Neural cell (in vitro differentiated cells): ENCODE data around the gene SLC25A26. TPM values are rescaled to one million over a fixed set of nuclear protein-coding genes. Genes with fewer than 3 reads are reported as not detected.

Source experiments
- H2AFZ ChIP-seq: fragments of 200-600, 300-800 bp; sonication (generic), shearing (Covaris generic); 2 replicates; pipeline ENCODE4 v1.6.0; 2014; ENCODE audit warnings: low read depth, mild to moderate bottlenecking, antibody characterized with exemption, low read length, moderate library complexity
- H3F3A ChIP-seq: fragments of 200-600 bp; shearing (Covaris generic); 2 replicates; pipeline ENCODE4 v1.6.1; 2016; ENCODE audit warnings: mild to moderate bottlenecking, moderate library complexity, mixed read lengths, antibody characterized with exemption, low read length; ENCODE audit not compliant: insufficient read depth, poor library complexity, severe bottlenecking
- H3K27ac ChIP-seq: fragments of 200-600, 300-800 bp; sonication (generic), shearing (Covaris generic); 2 replicates; pipeline ENCODE4 v1.5.1; 2014; ENCODE audit warnings: mild to moderate bottlenecking, low read length, moderate library complexity
- H3K27me3 ChIP-seq: fragments of 300-800, 200-600 bp; sonication (generic), shearing (Covaris generic); 2 replicates; pipeline ENCODE4 v1.6.0; 2014; ENCODE audit warnings: mild to moderate bottlenecking, low read depth, low read length, moderate library complexity; ENCODE audit not compliant: insufficient read depth
- H3K36me3 ChIP-seq: fragments of 300-800, 200-600 bp; sonication (generic), shearing (Covaris generic); 2 replicates; pipeline ENCODE4 v1.5.1; 2014; ENCODE audit warnings: mild to moderate bottlenecking, antibody characterized with exemption, low read length, moderate library complexity; ENCODE audit not compliant: insufficient read depth
- H3K4me2 ChIP-seq: fragments of 300-800, 200-600 bp; sonication (generic), shearing (Covaris generic); 2 replicates; pipeline ENCODE4 v1.6.0; 2014; ENCODE audit warnings: mild to moderate bottlenecking, low read length
- H3K4me3 ChIP-seq: fragments of 300-800, 200-600 bp; sonication (generic), shearing (Covaris generic); 2 replicates; pipeline ENCODE4 v1.5.1; 2014; ENCODE audit warnings: mild to moderate bottlenecking, low read length, moderate library complexity
- H3K79me2 ChIP-seq: fragments of 200-600 bp; shearing (Covaris generic); replicated peaks from 2 replicates; pipeline ENCODE4 v1.6.0; 2014; ENCODE audit warnings: mild to moderate bottlenecking, low read length, moderate library complexity; ENCODE audit not compliant: insufficient read depth
- H3K9ac ChIP-seq: fragments of 300-800, 200-600 bp; sonication (generic), shearing (Covaris generic); 2 replicates; pipeline ENCODE4 v1.6.1; 2016; ENCODE audit warnings: mild to moderate bottlenecking, low read length, mixed read lengths
- H3K9me2 ChIP-seq: fragments of 200-600 bp; shearing (Covaris generic); 2 replicates; pipeline ENCODE4 v1.6.1; 2016; ENCODE audit warnings: mild to moderate bottlenecking, low read length, mixed read lengths; ENCODE audit not compliant: insufficient read depth
- H3K9me3 ChIP-seq: fragments of 200-600, 300-800 bp; sonication (generic), shearing (Covaris generic); 2 replicates; pipeline ENCODE4 v1.6.1; 2016; ENCODE audit warnings: mild to moderate bottlenecking, mixed run types, low read length, moderate library complexity, mixed read lengths
- H4K20me1 ChIP-seq: fragments of 200-600 bp; shearing (Covaris generic); 2 replicates; pipeline ENCODE4 v1.6.1; 2016; ENCODE audit warnings: mild to moderate bottlenecking, mixed run types; ENCODE audit not compliant: insufficient read depth
- CTCF ChIP-seq: fragments of 450-650 bp; IDR thresholded peaks from 2 replicates; pipeline ENCODE4 v1.5.1; 2014; ENCODE audit warnings: antibody characterized with exemption, mild to moderate bottlenecking, moderate library complexity; ENCODE audit not compliant: poor library complexity, severe bottlenecking
- EP300 ChIP-seq: fragments of 450-650 bp; conservative IDR thresholded peaks from 2 replicates; pipeline ENCODE4 v1.6.1; 2014; ENCODE audit warnings: antibody characterized with exemption, mild to moderate bottlenecking, moderate library complexity; ENCODE audit not compliant: poor library complexity, severe bottlenecking
- EZH2 ChIP-seq: fragments of 200-600, 300-800 bp; shearing (Covaris generic), sonication (generic); IDR thresholded peaks from 2 replicates; pipeline ENCODE4 v1.6.1; 2014; ENCODE audit warnings: antibody characterized with exemption, low read length, borderline replicate concordance, mild to moderate bottlenecking; ENCODE audit not compliant: insufficient read depth, poor library complexity, severe bottlenecking
- MXI1 ChIP-seq: fragments of 450-650 bp; conservative IDR thresholded peaks from 2 replicates; pipeline ENCODE4 v1.6.1; 2014; ENCODE audit warnings: antibody characterized with exemption, mild to moderate bottlenecking; ENCODE audit not compliant: poor library complexity, severe bottlenecking
- POLR2AphosphoS5 ChIP-seq: IDR thresholded peaks from 2 replicates; pipeline ENCODE4 v1.6.1; 2012
- RAD21 ChIP-seq: fragments of 450-650 bp; conservative IDR thresholded peaks from 2 replicates; pipeline ENCODE4 v1.6.1; 2014; ENCODE audit warnings: antibody characterized with exemption, mild to moderate bottlenecking, moderate library complexity
- SMC3 ChIP-seq: fragments of 450-650 bp; conservative IDR thresholded peaks from 2 replicates; pipeline ENCODE4 v1.6.1; 2014; ENCODE audit warnings: antibody characterized with exemption, mild to moderate bottlenecking, moderate library complexity; ENCODE audit not compliant: poor library complexity
- TAF1 ChIP-seq: IDR thresholded peaks from 2 replicates; pipeline ENCODE4 v1.6.1; 2012; ENCODE audit warnings: low read depth
- polyA plus RNA-seq: library from polyadenylated mRNA; depleted of rRNA; stranded (reverse); fragments of >200 nt; gene quantifications from 2 replicates; pipeline ENCODE4 v1.2.3, GENCODE V29; 2014
- TF ChIP-seq, protein P1 (sequence below): IDR thresholded peaks from 2 replicates; pipeline ENCODE4 v1.6.1; 2012; ENCODE audit warnings: borderline replicate concordance

Gene SLC25A26
- polyA plus RNA-seq, 1 donor from 2014 or later, result 21.0 TPM

GRCh38 chr3:66242788-66243464, 22.1 kb downstream of the SLC25A26 start:
- no peak overlapping the region for H3K4me3 ChIP-seq
- no peaks in the 10 kb centered on the region for H3K27me3 ChIP-seq
- H4K20me1 ChIP-seq, result no peaks in the 10 kb centered on the region
- TF ChIP-seq, protein P1, sequence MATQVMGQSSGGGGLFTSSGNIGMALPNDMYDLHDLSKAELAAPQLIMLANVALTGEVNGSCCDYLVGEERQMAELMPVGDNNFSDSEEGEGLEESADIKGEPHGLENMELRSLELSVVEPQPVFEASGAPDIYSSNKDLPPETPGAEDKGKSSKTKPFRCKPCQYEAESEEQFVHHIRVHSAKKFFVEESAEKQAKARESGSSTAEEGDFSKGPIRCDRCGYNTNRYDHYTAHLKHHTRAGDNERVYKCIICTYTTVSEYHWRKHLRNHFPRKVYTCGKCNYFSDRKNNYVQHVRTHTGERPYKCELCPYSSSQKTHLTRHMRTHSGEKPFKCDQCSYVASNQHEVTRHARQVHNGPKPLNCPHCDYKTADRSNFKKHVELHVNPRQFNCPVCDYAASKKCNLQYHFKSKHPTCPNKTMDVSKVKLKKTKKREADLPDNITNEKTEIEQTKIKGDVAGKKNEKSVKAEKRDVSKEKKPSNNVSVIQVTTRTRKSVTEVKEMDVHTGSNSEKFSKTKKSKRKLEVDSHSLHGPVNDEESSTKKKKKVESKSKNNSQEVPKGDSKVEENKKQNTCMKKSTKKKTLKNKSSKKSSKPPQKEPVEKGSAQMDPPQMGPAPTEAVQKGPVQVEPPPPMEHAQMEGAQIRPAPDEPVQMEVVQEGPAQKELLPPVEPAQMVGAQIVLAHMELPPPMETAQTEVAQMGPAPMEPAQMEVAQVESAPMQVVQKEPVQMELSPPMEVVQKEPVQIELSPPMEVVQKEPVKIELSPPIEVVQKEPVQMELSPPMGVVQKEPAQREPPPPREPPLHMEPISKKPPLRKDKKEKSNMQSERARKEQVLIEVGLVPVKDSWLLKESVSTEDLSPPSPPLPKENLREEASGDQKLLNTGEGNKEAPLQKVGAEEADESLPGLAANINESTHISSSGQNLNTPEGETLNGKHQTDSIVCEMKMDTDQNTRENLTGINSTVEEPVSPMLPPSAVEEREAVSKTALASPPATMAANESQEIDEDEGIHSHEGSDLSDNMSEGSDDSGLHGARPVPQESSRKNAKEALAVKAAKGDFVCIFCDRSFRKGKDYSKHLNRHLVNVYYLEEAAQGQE, result no peak
- no peak for TF ChIP-seq CTCF
- no peak for TF ChIP-seq POLR2AphosphoS5
- TF ChIP-seq EZH2, result no peak
- TF ChIP-seq MXI1, result no peak
- TF ChIP-seq TAF1, result no peak
- no peak for TF ChIP-seq RAD21
- no peak for TF ChIP-seq EP300
- no peak for TF ChIP-seq SMC3
- H3K36me3 ChIP-seq, result peaks cover 4% of the 10 kb centered on the region
- no peak overlapping the region for H3K27ac ChIP-seq
- H3K79me2 ChIP-seq, result no peaks in the 10 kb centered on the region
- no peaks in the 10 kb centered on the region for H3K9me2 ChIP-seq
- H3K4me2 ChIP-seq, result no peak overlapping the region
- H3K9me3 ChIP-seq, result no peaks in the 10 kb centered on the region
- no peaks in the 10 kb centered on the region for H3F3A ChIP-seq
- H2AFZ ChIP-seq, result no peak overlapping the region
- H3K9ac ChIP-seq, result no peak overlapping the region

GRCh38 chr3:66248641-66249040, 27.8 kb downstream of the SLC25A26 start:
- H3F3A ChIP-seq, result no peaks in the 10 kb centered on the region
- no peak overlapping the region for H2AFZ ChIP-seq
- no peaks in the 10 kb centered on the region for H3K9me2 ChIP-seq
- H3K36me3 ChIP-seq, result peaks cover 2% of the 10 kb centered on the region
- TF ChIP-seq, protein P1, result no peak
- TF ChIP-seq CTCF (no peak), RAD21 (no peak), EP300 (no peak), EZH2 (no peak), POLR2AphosphoS5 (no peak), SMC3 (no peak), MXI1 (no peak)
- H3K79me2 ChIP-seq, result no peaks in the 10 kb centered on the region
- H3K27me3 ChIP-seq, result no peaks in the 10 kb centered on the region
- H3K27ac ChIP-seq, result no peak overlapping the region
- H3K9ac ChIP-seq, result no peak overlapping the region
- H3K4me3 ChIP-seq, result no peak overlapping the region
- no peaks in the 10 kb centered on the region for H4K20me1 ChIP-seq
- no peak overlapping the region for H3K4me2 ChIP-seq
- no peaks in the 10 kb centered on the region for H3K9me3 ChIP-seq
